SKM-1 (cell line): Measurements from ENCODE around the gene MELTF.

Experiments used
- DNase-seq: peaks from one replicate; lab custom pipeline; 2025; ENCODE audit not compliant: unreplicated experiment; lab: John Stamatoyannopoulos, UW

Gene MELTF

GRCh38 chr3:196995027-196995426 is 34.6 kb downstream of the MELTF start:
- no peak for DNase-seq

DNA sequence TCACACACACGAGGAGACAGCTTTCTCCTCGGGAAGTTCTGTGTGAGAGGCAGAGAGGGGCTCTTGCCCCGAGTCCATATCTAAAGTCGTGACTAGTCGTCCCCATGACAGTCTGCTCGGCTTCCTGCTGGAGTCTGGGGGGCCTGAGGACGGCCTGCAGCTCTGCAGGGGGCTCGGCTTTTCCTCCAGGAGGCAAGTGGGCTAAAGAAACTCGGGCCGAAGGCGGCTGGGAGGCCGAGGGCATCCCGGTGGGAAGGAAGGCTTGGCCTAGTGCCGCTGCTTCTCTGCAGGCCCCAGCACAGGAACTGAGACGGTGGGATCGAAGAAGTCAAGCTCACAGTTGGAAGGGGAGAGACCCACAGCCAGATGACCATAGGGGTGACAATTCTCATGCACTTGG is 35.6 kb downstream of the MELTF start:
- no peak for DNase-seq

GRCh38 chr3:196992461-196993065 is 37.1 kb downstream of the MELTF start:
- no peak for DNase-seq

DNA sequence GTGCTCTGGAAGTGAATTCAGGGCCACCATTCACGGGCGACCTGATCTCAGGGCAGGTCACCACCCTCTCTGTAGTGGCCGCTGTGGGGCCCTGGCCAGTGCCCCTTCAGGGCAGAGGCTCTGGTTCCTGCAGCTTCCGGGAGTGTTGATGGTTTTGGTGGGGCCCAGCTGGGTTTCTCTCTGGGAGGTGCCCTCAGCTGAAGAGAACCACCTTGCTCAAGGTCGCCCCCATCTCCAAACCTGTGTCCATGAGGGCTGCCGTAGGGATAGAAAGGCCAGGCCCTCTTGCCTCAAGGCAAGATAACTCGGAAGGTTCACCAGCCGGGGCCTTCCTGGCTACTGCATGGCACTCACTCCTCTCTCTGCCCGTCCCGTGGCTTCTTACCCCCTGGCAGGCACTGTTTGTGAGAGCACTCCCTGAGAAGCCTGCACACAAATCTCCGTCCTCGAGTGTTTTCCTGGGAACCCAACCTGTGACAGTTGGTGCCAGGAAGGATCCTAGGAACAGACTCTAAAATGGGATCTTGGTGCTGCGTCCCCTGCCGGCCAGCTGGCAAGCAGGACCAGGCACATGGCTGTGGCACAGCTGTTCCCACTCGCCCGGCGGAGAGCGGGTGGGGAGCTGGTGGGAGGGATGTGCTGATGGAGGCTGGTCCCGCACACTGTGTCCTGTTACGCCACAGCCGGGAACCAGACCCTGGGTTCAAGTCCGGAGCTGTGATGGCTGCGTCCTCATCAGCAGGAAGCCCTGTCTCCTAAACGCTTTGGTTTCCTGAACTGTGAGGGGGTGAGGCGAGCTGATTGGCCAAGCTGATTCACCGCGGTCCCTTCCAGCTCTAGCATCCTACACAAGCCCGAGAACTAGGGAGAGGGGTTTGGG is 37.8 kb downstream of the MELTF start:
- no peak for DNase-seq

DNA sequence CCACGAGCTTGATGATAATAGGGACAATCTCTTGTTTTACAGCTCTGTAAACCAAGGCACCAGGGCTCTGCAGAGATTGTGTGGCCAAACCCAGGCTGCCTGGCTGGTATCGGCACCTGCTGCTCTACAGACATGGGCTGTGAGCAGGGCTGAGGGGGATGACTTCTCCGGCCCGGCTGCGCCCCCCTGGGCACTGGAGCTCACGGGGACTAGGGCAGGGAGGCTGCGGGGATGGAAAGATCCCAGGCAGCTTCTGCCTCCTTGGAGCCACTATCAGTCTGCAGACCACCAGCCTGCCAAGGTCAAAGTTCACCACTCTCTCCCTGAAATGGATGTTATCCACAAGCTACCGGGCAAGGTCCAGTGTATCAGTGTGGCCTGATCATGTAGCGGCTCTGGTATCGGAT is 39.0 kb downstream of the MELTF start:
- DNase-seq: no peak

- no peak for DNase-seq
These were observed 39.8 kb downstream of the MELTF start for GRCh38 chr3:196989721-196990262.

DNA sequence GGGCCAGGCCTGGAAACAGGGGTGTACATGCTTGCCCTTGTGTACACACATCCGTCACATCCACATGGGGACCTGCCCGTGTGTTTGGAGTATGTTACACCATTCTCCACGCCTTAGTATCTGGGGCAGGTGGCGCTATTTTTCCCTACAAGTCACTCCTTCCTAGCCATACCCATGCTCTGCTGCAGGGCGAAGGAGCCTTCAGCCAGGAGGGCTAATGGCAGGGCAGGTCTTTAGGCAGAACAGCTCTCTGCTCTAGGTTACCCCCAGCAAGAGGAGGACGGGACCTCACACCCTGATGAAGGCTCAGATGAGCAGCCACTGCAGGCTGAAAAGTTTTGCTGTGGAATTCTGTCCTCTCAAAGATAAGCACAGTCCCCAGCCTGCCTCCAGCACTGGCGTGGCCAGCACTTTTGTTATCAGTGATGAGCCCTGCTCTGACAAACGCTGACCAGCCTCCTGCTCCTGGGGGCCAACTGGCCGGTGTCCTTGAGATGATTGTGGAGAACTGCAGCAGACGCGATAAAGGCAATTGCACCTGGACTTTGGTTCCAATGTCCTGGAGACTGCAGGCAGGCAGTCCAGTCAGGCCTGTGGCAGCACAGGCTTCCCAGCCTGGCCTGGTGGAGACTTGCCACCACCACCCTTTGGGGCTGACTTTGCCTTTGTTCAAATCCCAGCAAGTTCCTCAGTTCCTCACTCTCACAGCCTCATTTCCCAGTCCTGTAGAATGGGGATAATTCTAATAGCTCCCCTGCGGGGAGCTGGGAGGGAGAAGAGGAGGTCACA is 41.2 kb downstream of the MELTF start:
- DNase-seq: no peak

DNA sequence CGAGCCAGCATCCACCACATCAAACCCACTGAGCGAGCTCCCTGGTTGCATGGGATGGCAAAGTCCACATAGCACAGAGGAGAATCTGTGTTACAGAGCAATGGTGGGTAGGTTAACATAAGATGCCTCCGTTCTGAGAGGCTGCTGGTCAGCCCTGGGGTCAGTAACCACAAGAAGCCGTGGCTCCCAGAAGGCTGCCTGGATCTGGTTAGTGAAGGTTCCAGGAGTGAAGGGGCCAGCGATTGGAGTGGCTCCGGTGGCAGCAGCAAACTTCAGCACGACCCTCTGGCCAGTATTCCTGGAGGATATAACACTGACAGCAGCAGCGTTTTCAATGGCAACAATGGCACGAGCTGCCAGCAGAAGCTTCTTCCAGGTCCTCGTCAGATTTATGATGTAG is 42.6 kb downstream of the MELTF start:
- no peak for DNase-seq

DNA sequence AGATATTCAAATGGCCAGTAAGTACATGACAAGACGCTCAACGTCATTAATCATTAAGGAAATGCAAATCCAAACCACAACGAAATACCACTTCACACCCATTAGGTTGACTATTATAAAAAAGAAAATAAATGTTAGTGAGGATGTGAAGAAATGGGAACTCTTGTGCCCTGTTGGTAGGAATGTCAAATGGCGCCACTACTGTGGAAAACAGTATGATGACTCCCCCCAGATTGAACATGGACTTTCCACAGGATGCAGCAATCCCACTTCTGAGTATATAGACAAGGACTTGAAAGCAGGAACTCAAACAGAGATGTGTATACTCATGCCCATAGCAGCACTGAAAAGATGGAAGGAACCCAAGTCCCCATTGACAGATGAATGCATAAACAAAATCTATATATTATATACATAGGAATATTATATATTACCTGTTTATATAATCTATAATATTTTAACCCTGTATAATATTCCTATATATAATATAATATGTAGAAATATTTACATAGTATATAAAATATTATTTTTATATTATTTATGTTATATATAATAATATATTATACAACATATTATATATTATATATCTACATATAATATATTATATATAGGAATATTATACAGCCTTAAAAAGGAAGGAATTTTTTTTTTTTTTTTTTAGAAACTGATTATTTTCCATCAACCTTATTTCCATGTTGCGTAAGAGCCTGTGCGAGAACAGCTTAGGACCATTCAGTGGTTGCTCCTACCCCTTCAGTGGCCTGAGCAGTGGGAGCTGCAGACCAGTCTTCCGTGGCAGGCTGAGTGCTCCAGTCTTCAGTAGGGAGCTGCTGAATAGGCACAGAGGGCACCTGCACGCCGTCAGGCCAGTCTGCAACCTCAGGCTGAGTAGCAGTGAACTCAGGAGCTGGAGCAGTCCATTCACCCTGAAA is 43.4 kb downstream of the MELTF start:
- DNase-seq: no peak

GRCh38 chr3:196985298-196985697 is 44.3 kb downstream of the MELTF start:
- DNase-seq: no peak

- DNase-seq: no peak
These were observed 46.4 kb downstream of the MELTF start for GRCh38 chr3:196983186-196983585.

- DNase-seq: no peak
These were observed 48.0 kb downstream of the MELTF start for GRCh38 chr3:196981657-196982056.

DNA sequence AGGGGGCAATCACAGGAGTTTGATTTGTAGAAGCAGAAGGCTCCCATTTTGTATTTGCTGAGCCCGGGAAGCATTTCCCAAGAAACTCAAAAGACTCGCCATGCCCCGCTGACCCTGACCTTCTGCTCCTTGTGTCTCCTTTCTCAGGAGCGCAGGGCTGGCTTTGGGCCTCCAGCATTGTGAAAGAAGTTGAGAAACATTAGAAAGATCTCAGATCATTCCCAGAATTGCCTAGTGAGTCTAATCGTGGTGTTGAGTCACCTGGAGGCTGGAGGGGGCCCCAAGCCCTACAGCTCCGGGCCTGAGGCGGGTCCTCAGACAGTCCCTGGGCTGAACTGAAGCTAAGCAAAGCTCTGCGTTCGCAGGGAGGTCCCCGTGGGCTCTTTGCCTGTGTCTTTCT is 50.1 kb downstream of the MELTF start:
- DNase-seq: no peak

DNA sequence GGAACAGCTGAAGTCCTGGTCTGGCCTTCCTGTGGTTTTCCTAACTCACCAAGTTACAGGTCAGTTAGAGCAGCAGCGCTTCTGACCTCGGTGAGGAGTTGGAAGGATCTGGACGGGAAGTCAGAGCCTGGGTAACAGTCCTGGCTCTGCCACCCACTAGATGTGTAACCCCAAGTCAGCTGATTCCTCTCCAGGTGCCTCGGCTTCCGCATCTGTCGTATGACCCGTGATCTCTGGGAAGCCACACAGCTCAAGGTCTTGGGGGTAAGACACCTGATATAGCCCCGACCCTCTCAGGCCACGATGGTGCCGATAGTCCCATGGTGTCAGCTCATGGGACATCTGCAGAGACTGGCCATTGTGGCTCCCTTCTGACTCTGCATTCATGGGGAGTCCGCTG is 52.7 kb downstream of the MELTF start:
- no peak for DNase-seq

DNA sequence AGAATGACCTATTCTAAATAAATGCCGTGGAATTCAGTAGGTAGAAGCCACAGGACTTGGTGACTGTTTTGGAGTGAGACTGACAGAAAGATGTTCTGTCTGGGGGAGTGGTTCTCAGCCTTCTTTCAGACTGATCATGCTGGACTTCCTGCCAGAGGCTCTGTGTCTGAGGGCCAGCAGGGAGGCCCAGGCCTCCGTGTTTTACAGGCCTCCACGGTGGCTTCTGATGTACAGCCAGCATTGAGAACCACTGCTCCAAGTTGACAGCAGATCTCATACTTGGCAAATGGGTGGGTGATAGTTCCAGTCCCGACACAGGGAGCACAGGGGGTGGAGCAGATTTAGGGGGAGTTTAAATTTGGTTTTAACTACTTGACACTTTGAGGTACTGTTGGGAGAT is 54.3 kb downstream of the MELTF start:
- DNase-seq: no peak

- DNase-seq: no peak
These were observed 55.0 kb downstream of the MELTF start for GRCh38 chr3:196974661-196975060.

DNA sequence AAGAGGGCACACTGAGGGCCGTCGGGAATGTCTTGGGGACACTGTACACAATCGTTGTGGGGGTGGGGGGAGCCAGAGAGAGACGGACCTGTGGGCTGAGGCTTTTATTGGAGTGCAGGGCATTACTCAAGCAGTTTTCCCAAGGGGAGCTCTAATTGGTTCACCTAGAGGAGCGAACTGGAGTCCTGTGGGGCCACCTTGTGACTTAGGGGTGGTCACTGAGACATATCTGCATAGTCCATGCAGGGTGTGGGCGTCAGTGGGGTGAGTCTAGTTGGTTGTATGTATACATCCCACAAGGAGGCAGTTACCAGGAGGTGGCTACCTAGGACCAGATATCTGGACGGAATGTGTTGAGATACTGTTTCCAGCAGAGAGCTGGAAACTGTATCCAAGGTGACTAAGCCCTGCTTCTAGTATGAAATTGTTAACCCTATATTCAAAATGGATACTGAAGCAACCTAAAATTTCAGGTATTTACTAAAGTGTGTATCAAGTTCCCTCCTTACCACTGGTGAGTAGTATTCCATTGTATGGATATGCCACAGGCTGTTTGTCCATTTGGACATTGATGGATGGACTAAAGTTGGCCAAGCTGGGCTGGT is 58.4 kb downstream of the MELTF start:
- DNase-seq: no peak

DNA sequence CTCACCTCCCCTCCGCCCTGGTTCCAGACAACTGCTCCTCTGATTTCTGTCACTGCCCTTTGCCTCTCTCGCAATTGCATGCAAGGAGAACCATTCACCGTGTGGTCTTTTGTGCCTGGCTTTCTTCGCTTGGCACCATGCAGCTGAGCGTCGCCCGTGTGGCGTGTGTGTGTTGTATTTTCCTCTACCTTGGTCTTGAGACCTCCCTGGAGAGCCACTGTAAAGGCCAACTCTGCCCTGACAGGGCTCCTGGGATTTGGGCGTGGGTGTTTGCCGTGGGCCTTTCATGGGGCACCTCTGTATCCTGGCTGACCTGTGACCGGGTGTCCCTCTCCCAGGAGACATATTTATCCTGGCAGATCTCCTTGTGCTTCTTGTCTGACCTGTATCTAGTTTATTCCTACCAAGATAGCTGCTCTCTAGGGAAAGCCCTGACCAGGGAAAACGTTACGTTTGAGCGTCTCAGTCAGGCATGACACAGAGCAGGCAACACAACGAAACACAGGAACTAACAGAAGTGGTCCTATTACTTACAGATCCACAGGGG is 59.0 kb downstream of the MELTF start:
- no peak for DNase-seq

DNA sequence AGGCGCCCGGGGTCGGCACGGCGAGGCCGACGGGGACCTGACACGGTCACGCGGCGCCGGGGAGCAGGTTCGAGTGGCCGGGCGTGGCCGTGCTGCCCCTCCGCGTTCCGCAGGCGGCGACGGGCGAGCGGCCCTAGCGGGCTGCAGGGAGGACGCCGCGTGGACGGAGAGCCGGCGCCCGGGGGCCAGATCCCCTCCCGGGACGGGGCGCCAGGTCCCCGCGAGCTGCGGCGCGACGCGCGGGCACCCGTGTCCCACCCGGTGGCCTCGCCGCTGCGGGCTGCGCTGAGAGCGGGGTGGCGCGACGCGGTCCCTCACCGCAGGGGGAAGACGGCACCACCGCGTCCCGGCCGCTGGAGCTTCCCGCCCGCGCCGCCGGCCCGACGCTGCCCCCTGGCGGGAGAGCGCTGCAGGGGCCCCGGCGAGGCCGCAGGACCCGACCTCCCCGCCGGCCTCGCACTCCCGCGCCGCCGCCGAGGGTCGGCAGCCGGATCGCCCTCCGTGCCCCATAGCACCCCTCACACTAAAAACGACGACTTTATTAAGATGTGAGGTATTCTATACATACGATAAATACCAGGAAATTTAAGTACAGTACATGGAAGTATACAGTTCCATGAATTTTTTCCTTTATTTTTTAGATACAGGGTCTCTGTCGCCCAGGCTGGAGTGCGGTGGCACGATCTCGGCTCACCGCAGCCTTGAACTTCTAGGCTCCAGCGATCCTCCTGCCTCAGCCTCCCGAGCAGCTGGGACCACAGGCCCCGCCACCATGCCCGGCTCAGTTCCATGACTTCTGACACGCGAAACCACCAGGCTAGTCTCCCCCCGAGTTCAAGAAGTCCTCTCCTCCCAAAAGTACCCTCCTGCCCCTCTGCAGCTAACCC is 59.7 kb downstream of the MELTF start:
- peak; percentile 34 for DNase-seq
